ENCODE measurements around the gene PRR20G.

GRCh38 chr3:127312818-127313217 is 25.0 kb upstream of the PRR20G start:
- TF ChIP-seq CTCF (IDR thresholded peaks at IDR 0.05; ENCODE audit: extremely low read depth in 1 of 2, insufficient read depth in 1 of 2, low read depth in 1 of 2, low read length in 2 of 2) (no peak), MYC (IDR thresholded peaks at IDR 0.05; ENCODE audit: low read depth, low read length) (no peak), EZH2 (IDR thresholded peaks at IDR 0.05; ENCODE audit: borderline replicate concordance, low read depth, low read length, severe bottlenecking) (no peak), FOS (IDR thresholded peaks at IDR 0.05; ENCODE audit: borderline replicate concordance, insufficient read depth, low read length) (no peak), POLR2A (IDR thresholded peaks at IDR 0.05; ENCODE audit: low read depth, low read length) (no peak)
